Cerebellar cortex (tissue), 1 donor: Measurements from ENCODE around the gene XKR8.

Experiments used
- DNase-seq: peaks from one replicate; pipeline ENCODE4 v3.0.0-alpha.2; 2015; ENCODE audit warnings: low spot score

XKR8 gene, protein sequence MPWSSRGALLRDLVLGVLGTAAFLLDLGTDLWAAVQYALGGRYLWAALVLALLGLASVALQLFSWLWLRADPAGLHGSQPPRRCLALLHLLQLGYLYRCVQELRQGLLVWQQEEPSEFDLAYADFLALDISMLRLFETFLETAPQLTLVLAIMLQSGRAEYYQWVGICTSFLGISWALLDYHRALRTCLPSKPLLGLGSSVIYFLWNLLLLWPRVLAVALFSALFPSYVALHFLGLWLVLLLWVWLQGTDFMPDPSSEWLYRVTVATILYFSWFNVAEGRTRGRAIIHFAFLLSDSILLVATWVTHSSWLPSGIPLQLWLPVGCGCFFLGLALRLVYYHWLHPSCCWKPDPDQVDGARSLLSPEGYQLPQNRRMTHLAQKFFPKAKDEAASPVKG

DNA sequence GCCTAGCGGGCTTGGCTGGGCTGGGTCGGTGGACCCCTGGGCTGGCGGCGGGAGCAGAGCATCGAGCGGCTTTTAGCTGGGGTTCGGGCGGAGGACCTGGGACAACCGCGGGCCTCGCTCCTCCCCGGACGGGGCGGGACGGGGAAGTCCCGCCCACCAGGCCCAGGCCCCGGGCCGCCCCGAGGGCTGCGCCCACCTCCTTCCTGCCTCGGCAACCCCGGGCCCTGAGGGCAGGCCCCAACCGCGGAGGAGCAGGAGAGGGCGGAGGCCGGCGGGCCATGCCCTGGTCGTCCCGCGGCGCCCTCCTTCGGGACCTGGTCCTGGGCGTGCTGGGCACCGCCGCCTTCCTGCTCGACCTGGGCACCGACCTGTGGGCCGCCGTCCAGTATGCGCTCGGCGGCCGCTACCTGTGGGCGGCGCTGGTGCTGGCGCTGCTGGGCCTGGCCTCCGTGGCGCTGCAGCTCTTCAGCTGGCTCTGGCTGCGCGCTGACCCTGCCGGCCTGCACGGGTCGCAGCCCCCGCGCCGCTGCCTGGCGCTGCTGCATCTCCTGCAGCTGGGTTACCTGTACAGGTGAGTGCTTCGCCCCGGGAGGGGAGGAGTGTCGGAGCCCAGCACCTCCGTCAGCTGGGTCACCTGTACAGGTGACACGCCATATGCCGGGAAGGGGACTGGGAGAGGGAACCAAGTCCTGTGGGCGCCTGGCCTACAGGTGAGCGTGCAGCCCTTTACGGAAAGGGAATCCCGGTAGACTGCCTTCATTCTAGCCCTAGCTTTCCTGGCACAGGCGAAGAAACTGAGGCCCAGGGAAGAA lies at the start of gene XKR8:
Gene XKR8, plus strand, starts transcription at position 182 of the 812 bp plus-strand sequence. Its CDS starts 97 bp downstream, at position 279.
- peak; percentile 65 for DNase-seq

DNA sequence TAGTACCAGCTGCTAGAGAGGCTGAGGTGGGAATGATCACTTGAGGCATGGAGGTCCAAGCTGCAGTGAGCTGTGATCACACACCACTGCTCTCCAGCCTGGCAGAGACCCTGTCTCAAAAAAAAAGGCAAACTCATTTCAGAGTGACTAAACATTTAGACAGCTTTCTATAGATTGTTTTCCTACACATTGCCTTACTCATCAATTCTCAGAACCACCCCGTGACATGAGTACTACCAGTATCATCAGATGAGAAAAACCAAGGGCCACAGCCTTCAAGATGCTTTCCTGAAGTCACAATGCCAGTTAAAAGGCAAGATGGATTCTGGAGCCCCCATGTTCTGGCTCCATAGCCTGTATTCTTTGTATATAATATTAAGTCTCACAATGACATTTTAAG lies 47.3 kb upstream of the XKR8 start:
- no peak for DNase-seq

DNA sequence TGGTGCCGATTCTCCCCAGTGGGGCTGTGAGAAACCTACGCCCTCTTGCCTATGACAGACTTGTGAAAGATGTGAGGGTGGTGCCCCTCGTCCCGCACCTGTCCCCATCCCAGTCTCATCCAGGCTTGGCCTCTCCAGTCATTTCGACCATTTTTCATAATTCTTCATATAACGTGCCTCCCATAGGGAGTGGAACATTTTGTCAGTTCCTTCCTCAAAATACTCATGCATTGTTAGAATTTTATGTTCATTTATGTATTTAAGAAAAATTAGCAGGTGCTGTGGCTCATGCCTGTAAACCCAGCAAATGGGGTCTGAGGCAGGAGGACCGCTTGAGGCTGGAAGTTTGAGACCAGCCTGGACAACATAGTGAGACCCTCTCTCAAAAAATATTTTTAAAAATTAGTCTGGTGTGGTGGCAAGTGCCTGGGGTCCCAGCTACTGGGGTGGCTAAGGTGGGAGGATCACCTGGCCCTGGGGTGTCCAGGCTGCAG lies 44.6 kb upstream of the XKR8 start:
- DNase-seq, result no peak

DNA sequence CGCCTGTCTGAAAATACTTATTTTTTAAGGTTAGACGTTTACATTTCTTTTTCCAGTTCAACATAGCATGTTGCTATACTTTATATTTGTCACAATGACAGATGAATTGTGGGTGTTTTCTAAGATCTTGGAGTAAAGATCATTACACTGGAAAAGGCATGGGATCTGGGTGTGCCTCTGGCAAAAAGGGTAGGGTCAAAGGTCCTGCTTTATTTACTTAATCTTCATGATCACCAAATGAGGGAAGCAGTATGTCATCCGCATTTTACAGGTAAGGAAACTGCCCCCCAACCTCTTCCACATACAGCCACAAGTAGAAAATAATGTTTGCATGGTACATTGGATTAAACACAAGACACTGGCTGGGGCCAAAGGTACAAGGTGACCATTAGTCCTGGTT lies 37.5 kb upstream of the XKR8 start:
- no peak for DNase-seq

DNA sequence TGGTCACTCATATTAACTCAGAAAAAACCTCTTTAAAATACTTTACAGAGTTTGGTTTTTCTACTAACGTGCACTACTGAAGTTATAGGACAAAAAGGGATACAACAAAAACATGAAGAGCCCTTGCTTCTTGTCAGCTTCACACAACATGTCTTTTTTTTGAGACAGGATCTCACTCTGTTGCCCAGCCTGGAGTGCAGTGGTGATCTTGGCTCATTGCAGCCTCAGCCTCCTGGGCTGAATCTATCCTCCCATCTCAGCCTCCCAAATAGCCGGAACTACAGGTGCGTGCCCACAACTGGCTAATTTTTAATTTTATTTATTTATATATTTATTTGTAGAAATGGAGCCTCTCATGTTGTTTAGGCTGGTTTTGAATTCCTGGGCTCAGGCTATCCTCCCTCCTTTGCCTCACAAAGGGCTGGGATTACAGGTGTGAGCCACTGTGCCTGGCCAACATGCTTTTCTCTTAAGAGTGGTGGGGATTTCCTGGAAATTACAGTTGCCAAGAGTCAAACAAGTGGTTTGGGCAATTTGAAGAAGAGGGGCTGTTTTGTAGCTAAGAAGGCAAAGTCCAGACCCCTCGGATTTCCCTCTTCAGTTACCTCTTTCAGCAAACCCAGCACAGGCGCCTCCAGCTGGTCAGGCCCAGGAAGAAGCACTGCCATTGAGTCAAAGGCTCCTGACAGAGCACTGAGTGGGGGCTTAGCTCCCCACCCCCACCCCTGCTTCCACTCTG lies 31.4 kb upstream of the XKR8 start:
- DNase-seq, result no peak

DNA sequence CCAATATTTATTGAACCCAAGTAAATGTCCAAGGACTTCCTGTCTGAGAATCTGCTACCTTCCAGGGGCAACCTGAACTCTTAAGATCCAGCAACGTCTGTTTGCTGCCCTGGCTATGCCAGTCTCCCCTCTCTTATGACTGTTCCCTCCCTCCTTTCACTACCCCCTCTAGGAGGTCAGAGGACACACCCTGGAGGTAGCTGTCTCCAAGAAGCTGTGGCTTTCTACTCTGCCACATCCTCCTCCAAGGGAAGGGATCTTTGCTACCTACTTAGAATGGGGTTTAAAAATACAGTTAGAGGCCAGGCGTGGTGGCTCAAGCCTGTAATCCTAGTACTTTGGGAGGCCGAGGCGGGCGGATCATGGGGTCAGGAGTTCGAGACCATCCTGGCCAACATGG lies 28.6 kb upstream of the XKR8 start:
- no peak for DNase-seq

DNA sequence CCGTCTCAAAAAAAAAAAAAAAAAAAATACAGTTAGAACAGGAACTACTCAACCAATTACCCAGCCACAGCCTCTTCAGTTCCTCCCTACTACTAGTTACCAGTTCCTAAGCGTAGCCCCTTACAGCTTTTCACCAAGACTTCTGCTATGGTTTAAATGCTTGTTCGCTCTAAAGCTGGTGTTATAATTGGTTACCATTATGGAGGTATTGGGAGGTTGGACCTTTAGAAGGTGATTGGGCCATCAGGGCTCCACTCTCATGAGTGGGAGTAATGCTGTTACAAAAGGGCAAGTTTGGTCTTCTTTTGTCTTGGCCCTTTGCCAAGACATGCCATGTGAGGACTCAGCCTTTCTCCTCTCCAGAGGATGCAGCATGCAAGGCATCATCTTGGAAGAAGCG lies 28.0 kb upstream of the XKR8 start:
- DNase-seq, result no peak

DNA sequence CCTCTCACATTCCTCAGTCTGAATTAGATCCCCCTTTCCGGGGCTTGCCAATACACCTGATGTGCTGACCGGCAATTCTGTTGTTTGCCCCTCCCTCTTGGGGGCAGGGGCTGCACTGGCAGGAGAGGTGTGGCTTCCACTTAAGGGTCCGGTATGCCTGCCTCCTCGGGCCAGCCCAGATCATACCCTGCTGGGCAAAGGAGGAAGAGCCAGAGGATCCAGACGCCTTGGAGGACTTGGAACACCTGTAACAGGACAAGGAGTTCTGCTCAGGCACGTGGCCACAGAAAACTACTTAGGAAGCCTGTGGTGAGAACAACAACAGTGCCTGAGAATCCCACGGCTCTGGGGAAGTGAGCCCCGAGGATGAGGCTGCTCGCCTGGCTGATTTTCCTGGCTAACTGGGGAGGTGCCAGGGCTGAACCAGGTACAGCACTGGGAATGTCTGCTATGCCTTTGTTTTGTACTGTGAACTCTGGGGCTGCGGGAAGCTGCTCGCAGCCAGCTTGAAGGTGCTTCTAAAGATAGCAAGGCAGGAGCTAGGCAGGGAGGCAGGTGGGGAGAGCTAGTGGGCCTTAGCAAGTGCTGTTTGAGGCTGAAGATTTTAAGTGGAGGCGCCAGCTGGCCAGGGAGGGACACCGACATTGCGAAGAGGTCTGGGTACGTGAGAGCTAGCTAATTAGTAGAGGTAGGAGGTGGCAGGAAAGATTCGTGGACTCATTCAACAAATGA lies 24.8 kb upstream of the XKR8 start, which contains the start of gene SMPDL3B:
Gene SMPDL3B, plus strand, starts transcription at position 183 of the 732 bp plus-strand sequence. Its CDS starts 184 bp downstream, at position 367.
- peak; percentile 41 for DNase-seq

DNA sequence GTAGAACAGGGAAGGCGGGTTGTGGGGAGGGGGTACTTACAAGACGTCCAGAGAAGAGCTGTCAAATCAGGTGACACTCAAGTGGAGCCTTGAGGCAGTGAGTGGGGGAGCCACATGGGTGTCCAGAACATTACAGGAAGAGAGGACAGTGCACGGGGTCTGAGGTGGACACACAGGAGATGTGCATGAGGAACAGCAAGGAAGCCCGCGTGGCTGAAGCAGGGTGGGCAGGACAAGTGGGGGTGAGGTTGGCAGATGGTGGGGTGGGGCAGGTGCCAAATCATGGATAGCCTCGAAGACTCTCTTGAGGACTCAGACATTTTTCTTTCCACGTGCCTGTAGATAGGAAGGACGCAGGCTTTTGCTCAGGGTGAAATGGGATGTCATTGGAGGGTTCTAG lies 24.1 kb upstream of the XKR8 start:
- no peak for DNase-seq

DNA sequence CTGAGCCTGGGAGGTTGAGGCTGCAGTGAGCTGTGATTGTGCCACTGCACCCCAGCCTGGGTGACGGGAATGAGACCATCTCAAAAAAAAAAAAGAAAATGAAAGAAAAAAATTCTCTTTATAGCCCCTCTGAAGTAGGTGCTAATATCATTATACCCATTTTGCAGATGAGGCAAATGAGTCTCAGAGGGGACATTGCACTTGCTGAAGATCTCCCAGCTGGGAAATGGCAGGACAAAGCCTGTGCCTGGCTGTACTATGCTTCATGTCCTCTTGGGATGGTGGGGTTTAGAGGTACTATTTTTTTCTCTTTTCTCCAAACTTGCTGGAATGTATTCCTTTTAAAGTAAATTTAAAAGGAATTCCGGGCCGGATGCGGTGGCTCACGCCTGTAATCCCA lies 23.4 kb upstream of the XKR8 start:
- no peak for DNase-seq

DNA sequence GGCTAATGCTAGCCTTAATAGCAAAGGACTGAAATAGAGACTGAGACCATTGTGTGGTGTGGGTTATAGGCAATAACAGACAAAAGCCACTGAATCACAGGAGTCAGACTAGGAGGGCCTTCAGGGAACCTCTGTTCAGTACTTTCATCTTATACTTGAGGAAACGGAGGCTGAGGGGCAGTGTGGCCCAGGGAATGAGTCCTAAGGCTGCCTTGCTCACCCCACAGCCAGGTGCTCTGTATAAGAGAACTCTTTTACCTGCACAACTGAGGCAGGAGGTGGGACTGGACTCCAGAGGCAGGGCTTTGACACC lies 22.3 kb upstream of the XKR8 start:
- no peak for DNase-seq

DNA sequence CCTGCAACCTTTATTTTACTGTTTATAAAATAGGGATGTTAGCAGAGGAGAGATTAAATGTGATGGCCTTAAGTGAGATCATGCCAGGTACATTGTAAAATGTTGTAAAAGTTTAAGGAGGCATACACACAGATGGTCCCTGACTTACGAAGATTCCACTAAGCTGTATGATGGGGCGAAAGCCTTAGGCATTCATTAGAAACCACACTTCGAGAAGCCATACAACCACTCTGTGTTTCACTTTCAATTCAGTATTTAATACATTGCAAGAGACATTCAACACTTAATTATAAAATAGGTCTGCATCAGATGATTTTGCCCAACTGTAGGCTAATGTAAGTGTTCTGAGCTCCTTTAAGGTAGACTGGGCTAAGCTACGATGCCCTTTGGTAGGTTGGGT lies 21.3 kb upstream of the XKR8 start:
- DNase-seq, result no peak

DNA sequence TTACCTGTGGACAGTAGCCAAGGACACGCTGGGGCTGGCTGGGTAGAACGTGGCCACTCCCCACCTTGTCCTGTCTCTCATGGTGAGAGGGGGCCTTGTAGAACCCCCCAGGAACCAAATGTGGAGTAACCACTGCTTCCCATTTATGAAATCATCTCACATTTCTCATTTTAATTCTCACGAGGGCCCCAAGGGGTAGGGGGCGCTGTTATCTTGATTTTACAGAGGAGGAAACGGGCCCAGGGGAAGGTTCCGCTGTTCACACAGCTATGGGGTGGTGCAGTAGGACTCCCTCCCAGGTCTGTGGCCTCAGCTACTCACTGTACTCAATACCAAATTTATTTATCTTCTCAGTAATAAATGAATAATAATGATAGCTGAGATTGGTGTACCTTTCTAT lies 19.5 kb upstream of the XKR8 start:
- DNase-seq, result no peak

DNA sequence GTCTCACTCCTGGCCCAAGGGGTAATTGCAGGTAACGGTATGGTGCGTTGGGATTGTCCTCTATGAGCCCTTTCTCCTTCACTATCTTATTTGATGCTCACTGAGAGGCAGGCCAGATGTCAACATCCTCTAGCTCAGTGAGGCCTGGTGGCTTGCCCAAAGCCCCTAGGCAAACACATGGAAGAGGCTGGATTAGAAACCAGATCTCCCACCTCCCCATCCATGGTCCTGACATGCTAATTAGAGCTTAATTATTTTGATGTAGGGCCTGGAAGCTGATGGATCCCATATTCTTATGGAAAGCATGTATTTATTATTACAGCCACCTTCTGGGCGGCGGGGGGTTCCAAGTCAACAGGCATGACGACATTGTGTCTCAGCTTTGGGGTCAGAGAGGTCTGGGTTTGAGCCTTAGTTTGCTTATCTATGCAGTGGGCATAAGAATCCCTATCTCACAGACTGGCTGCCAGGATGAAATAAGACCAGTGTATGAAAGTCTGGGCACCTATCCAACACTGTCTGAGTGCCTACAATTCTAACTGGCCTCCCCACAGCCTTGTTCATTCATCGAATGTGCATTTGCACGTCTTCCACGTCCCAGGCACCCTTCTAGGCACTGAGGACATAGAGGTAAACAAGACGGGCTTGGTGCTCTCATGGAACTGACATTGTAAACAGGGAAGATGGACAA lies 18.8 kb upstream of the XKR8 start:
- DNase-seq, result no peak

DNA sequence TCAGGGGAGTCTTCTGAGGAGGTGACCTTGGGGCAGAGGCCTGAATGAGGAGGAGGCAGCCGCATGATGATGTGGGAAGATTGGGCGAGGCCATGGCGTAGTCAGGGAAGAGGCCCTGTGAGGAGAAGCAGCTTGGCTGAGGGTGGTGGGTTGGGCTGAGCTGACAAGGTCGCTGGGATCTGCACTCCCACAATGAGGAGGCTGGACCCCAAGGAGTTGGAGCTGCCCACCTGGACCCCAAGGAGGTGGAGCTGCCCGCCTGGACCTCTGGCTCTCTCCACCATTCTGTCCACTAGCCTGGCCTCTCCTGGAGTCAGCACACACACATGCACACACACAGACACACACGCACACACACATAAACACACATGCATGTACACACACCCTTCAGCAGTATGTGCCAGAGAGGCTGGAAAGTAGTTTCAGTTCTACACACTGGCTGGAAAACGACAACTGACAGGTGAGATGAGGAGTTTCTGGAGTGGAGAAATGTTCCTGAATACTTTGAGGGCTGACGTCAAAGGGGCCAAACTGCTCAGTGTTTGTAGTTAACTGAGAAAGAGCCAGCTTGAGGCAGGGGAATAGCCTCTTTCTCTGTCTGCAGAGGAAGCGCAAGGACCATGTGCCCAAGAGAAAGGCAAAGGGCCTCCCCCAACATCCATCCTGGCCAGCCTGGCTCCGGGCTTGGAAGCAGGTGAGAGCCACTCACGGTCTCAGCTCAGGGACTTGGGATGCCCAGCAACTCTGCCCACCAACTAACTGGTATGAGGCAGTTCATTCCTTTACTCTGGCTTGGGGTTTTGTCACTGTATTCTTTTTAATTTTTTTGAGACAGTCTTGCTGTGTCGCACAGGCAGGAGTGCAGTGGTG lies 17.9 kb upstream of the XKR8 start:
- no peak for DNase-seq

DNA sequence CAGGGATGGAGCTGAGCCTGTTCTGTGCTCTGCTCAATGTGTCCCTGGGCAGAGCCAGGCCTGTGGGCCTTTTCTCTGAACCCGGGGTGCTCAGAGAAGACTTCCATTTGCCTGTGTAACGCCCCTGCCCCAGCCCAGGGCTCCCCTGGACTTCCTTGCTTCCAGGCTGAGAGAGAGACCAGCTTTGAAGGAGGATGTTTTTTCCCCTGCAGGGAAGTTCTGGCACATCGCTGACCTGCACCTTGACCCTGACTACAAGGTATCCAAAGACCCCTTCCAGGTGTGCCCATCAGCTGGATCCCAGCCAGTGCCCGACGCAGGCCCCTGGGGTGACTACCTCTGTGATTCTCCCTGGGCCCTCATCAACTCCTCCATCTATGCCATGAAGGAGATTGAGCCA lies 14.8 kb upstream of the XKR8 start:
- DNase-seq, result no peak

DNA sequence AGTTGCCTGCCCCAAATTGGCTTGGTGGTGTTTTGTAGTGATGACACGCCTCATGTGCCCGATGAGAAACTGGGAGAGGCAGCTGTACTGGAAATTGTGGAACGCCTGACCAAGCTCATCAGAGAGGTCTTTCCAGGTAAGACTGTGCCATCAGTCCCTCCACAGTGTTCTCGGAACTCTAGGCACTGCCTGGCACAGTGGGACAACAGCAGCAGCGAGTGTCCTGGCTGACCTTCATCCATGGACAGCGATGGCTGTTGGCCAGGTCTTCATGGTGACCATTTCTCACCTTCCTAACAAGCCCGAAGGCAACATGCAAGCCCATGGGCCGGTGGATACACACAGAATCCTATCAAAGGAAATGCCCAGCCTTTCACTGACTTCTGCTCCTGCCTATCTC lies 10.7 kb upstream of the XKR8 start:
- no peak for DNase-seq

DNA sequence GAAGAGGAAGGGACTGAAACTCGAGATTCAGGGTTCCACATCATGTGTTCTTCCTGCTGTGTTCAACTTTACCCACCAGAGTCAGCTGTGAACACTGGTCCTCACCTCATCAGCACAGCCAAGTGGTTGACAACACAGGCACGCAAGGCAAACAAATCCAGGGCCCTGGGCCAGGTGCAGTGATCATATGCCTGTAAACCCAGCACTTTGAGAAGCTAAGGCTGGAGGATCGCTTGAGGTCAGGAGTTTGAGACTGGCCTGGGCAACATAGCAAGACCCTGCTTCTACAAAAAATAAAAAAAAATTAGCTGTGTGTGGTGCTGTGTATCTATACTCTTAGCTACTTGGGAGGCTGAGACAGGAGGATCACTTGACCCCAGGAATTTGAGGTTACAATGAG lies 8.4 kb upstream of the XKR8 start:
- no peak for DNase-seq

DNA sequence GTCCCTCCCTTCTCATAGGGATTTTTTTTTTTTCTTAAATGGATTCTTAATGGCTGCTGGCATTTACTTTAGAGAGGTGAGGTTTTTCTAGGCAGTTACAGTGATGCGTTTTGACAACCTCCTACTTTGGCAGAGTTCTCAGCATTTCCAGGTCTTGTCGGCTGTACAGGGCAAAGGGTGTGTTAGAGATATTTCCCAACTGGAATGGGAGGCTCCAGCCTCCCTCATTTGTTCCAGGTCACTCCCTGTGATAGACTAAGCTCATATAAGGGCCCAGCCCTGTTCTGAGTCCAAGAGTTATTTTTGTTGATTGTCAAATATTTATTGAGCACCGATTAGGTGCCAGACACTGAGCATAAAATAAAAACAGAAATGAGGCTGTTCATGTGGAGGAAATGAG lies 7.6 kb upstream of the XKR8 start:
- DNase-seq, result no peak

DNA sequence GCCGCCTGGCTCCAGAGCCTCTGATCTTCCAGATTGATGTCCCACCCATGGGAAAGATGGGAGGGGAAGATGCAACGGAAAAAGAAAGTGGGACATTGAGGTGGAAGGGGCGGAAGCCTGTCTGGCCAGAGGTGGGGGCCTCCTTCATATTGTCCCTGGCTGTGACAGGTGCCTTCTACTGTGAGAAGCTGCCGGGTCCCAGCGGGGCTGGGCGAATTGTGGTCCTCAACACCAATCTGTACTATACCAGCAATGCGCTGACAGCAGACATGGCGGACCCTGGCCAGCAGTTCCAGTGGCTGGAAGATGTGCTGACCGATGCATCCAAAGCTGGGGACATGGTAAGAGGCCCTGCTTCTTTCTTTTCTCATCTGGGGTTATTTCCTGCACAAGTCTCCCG lies 5.6 kb upstream of the XKR8 start:
- no peak for DNase-seq
